Neural cell (in vitro differentiated cells): ENCODE data around the gene CROCC2. TPM values are rescaled to one million over a fixed set of nuclear protein-coding genes. Genes with fewer than 3 reads are reported as not detected.

ENCODE experiments used
- H2AFZ ChIP-seq: fragments of 200-600, 300-800 bp; sonication (generic), shearing (Covaris generic); 2 replicates; pipeline ENCODE4 v1.6.0; 2014; ENCODE audit warnings: low read depth, mild to moderate bottlenecking, antibody characterized with exemption, low read length, moderate library complexity
- H3F3A ChIP-seq: fragments of 200-600 bp; shearing (Covaris generic); 2 replicates; pipeline ENCODE4 v1.6.1; 2016; ENCODE audit warnings: mild to moderate bottlenecking, moderate library complexity, mixed read lengths, antibody characterized with exemption, low read length; ENCODE audit not compliant: insufficient read depth, poor library complexity, severe bottlenecking
- H3K27ac ChIP-seq: fragments of 200-600, 300-800 bp; sonication (generic), shearing (Covaris generic); 2 replicates; pipeline ENCODE4 v1.5.1; 2014; ENCODE audit warnings: mild to moderate bottlenecking, low read length, moderate library complexity
- H3K27me3 ChIP-seq: fragments of 300-800, 200-600 bp; sonication (generic), shearing (Covaris generic); 2 replicates; pipeline ENCODE4 v1.6.0; 2014; ENCODE audit warnings: mild to moderate bottlenecking, low read depth, low read length, moderate library complexity; ENCODE audit not compliant: insufficient read depth
- H3K36me3 ChIP-seq: fragments of 300-800, 200-600 bp; sonication (generic), shearing (Covaris generic); 2 replicates; pipeline ENCODE4 v1.5.1; 2014; ENCODE audit warnings: mild to moderate bottlenecking, antibody characterized with exemption, low read length, moderate library complexity; ENCODE audit not compliant: insufficient read depth
- H3K4me2 ChIP-seq: fragments of 300-800, 200-600 bp; sonication (generic), shearing (Covaris generic); 2 replicates; pipeline ENCODE4 v1.6.0; 2014; ENCODE audit warnings: mild to moderate bottlenecking, low read length
- H3K4me3 ChIP-seq: fragments of 300-800, 200-600 bp; sonication (generic), shearing (Covaris generic); 2 replicates; pipeline ENCODE4 v1.5.1; 2014; ENCODE audit warnings: mild to moderate bottlenecking, low read length, moderate library complexity
- H3K79me2 ChIP-seq: fragments of 200-600 bp; shearing (Covaris generic); replicated peaks from 2 replicates; pipeline ENCODE4 v1.6.0; 2014; ENCODE audit warnings: mild to moderate bottlenecking, low read length, moderate library complexity; ENCODE audit not compliant: insufficient read depth
- H3K9ac ChIP-seq: fragments of 300-800, 200-600 bp; sonication (generic), shearing (Covaris generic); 2 replicates; pipeline ENCODE4 v1.6.1; 2016; ENCODE audit warnings: mild to moderate bottlenecking, low read length, mixed read lengths
- H3K9me2 ChIP-seq: fragments of 200-600 bp; shearing (Covaris generic); 2 replicates; pipeline ENCODE4 v1.6.1; 2016; ENCODE audit warnings: mild to moderate bottlenecking, low read length, mixed read lengths; ENCODE audit not compliant: insufficient read depth
- H3K9me3 ChIP-seq: fragments of 200-600, 300-800 bp; sonication (generic), shearing (Covaris generic); 2 replicates; pipeline ENCODE4 v1.6.1; 2016; ENCODE audit warnings: mild to moderate bottlenecking, mixed run types, low read length, moderate library complexity, mixed read lengths
- H4K20me1 ChIP-seq: fragments of 200-600 bp; shearing (Covaris generic); 2 replicates; pipeline ENCODE4 v1.6.1; 2016; ENCODE audit warnings: mild to moderate bottlenecking, mixed run types; ENCODE audit not compliant: insufficient read depth
- CTCF ChIP-seq: fragments of 450-650 bp; IDR thresholded peaks from 2 replicates; pipeline ENCODE4 v1.5.1; 2014; ENCODE audit warnings: antibody characterized with exemption, mild to moderate bottlenecking, moderate library complexity; ENCODE audit not compliant: poor library complexity, severe bottlenecking
- EP300 ChIP-seq: fragments of 450-650 bp; conservative IDR thresholded peaks from 2 replicates; pipeline ENCODE4 v1.6.1; 2014; ENCODE audit warnings: antibody characterized with exemption, mild to moderate bottlenecking, moderate library complexity; ENCODE audit not compliant: poor library complexity, severe bottlenecking
- EZH2 ChIP-seq: fragments of 200-600, 300-800 bp; shearing (Covaris generic), sonication (generic); IDR thresholded peaks from 2 replicates; pipeline ENCODE4 v1.6.1; 2014; ENCODE audit warnings: antibody characterized with exemption, low read length, borderline replicate concordance, mild to moderate bottlenecking; ENCODE audit not compliant: insufficient read depth, poor library complexity, severe bottlenecking
- MXI1 ChIP-seq: fragments of 450-650 bp; conservative IDR thresholded peaks from 2 replicates; pipeline ENCODE4 v1.6.1; 2014; ENCODE audit warnings: antibody characterized with exemption, mild to moderate bottlenecking; ENCODE audit not compliant: poor library complexity, severe bottlenecking
- POLR2AphosphoS5 ChIP-seq: IDR thresholded peaks from 2 replicates; pipeline ENCODE4 v1.6.1; 2012
- RAD21 ChIP-seq: fragments of 450-650 bp; conservative IDR thresholded peaks from 2 replicates; pipeline ENCODE4 v1.6.1; 2014; ENCODE audit warnings: antibody characterized with exemption, mild to moderate bottlenecking, moderate library complexity
- REST ChIP-seq: IDR thresholded peaks from 2 replicates; pipeline ENCODE4 v1.6.1; 2012; ENCODE audit warnings: borderline replicate concordance
- SMC3 ChIP-seq: fragments of 450-650 bp; conservative IDR thresholded peaks from 2 replicates; pipeline ENCODE4 v1.6.1; 2014; ENCODE audit warnings: antibody characterized with exemption, mild to moderate bottlenecking, moderate library complexity; ENCODE audit not compliant: poor library complexity
- TAF1 ChIP-seq: IDR thresholded peaks from 2 replicates; pipeline ENCODE4 v1.6.1; 2012; ENCODE audit warnings: low read depth
- polyA plus RNA-seq: library from polyadenylated mRNA; depleted of rRNA; stranded (reverse); fragments of >200 nt; gene quantifications from 2 replicates; pipeline ENCODE4 v1.2.3, GENCODE V29; 2014

The CROCC2 gene
- polyA plus RNA-seq, 1 donor from 2014 or later, result 0.09 TPM

GRCh38 chr2:240876035-240876474 is 30.1 kb upstream of the CROCC2 start:
- H3K36me3 ChIP-seq, result no peaks in the 10 kb centered on the region
- H3F3A ChIP-seq, result no peaks in the 10 kb centered on the region
- H3K9me2 ChIP-seq, result no peaks in the 10 kb centered on the region
- no peak overlapping the region for H3K27ac ChIP-seq
- no peak overlapping the region for H3K9ac ChIP-seq
- H3K4me3 ChIP-seq, result no peak overlapping the region
- H2AFZ ChIP-seq, result no peak overlapping the region
- H3K9me3 ChIP-seq, result no peaks in the 10 kb centered on the region
- no peaks in the 10 kb centered on the region for H4K20me1 ChIP-seq
- TF ChIP-seq RAD21, result no peak
- TF ChIP-seq POLR2AphosphoS5, result no peak
- TF ChIP-seq SMC3, result no peak
- no peak for TF ChIP-seq TAF1
- no peak for TF ChIP-seq REST
- no peak for TF ChIP-seq EZH2
- TF ChIP-seq EP300, result no peak
- no peak for TF ChIP-seq MXI1
- TF ChIP-seq CTCF, result no peak
- no peaks in the 10 kb centered on the region for H3K79me2 ChIP-seq
- no peak overlapping the region for H3K4me2 ChIP-seq
- no peaks in the 10 kb centered on the region for H3K27me3 ChIP-seq

GRCh38 chr2:240876475-240877251 is 29.5 kb upstream of the CROCC2 start:
- no peaks in the 10 kb centered on the region for H3K79me2 ChIP-seq
- H3F3A ChIP-seq, result no peaks in the 10 kb centered on the region
- H3K9ac ChIP-seq, result no peak overlapping the region
- no peak overlapping the region for H3K4me2 ChIP-seq
- H3K27ac ChIP-seq, result no peak overlapping the region
- H2AFZ ChIP-seq, result no peak overlapping the region
- H4K20me1 ChIP-seq, result no peaks in the 10 kb centered on the region
- no peak for TF ChIP-seq CTCF
- TF ChIP-seq TAF1, result no peak
- no peak for TF ChIP-seq REST
- TF ChIP-seq SMC3, result no peak
- no peak for TF ChIP-seq POLR2AphosphoS5
- no peak for TF ChIP-seq MXI1
- no peak for TF ChIP-seq EZH2
- TF ChIP-seq EP300, result no peak
- TF ChIP-seq RAD21, result no peak
- no peaks in the 10 kb centered on the region for H3K9me2 ChIP-seq
- no peaks in the 10 kb centered on the region for H3K27me3 ChIP-seq
- H3K36me3 ChIP-seq, result no peaks in the 10 kb centered on the region
- H3K4me3 ChIP-seq, result no peak overlapping the region
- H3K9me3 ChIP-seq, result no peaks in the 10 kb centered on the region
